NCI-H1436 treated with DMSO at 0.1 percent for 48 hours (cell line): Measurements from ENCODE around the gene LYZ.

Experiments
- DNase-seq: peaks from one replicate; lab custom pipeline; 2025; lab: John Stamatoyannopoulos, UW

Gene LYZ

DNA sequence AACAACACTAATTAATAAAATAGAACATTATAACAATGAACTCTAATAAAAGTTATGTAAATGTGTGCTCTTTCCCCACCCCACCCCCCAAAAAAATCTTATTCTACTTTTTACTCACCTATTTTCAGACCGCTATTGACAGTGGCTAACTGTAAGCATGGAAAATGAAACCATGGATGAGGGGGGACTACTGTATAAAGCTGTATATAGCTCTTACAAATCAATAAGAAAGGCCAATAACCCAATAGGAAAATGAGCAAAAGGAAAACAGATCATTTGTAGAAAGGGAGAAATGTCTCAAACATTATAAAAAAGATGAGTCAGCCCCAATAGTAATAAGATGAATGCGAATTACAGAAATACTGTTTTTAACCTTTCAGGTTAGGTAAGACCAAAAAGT, 38.7 kb downstream of the LYZ start:
- no peak for DNase-seq

DNA sequence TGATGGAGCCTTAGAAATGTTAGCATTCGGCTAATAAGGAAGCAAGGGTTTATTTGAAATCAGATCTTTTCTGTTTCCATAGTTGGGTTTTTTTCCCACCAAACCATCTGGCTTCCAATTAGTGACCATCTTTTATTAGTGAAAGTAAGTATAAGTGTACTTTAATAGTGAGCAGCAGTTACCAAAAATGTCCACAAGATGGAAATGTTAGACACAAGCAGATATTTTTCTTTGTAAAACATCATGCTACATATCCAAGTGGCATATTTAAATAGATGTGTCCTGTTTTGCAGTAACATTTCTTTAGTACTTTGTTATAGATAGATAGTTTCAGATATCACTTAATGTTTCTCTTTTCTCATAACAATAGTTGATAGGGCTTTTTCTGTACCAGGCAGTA, 40.2 kb downstream of the LYZ start:
- no peak for DNase-seq

GRCh38 chr12:69389831-69390230, 41.6 kb downstream of the LYZ start:
- no peak for DNase-seq

- DNase-seq, result no peak
Observed at GRCh38 chr12:69392179-69392928, 44.2 kb downstream of the LYZ start.

GRCh38 chr12:69396041-69396440, 47.9 kb downstream of the LYZ start:
- no peak for DNase-seq

DNA sequence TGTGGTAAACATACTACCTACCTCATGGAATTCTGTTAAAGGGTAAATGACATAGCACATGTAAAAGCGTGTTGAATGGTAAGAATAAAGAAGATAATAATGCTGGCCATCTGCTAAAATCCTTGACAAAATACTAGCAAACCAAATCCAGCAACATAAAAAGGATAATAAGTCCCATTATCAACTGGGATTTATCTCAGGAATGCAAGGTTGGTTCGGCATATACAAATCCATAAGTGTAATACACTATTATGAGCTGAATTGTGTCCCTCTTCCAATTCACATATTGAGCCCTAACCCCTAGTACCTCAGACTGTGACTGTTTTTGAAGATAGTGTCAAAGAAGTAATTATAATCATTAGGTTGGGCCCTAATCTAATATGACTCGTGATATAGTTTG, 48.8 kb downstream of the LYZ start:
- no peak for DNase-seq

- DNase-seq, result no peak
Observed at GRCh38 chr12:69397978-69398377, 49.8 kb downstream of the LYZ start.

GRCh38 chr12:69401940-69402339, 53.8 kb downstream of the LYZ start:
- no peak for DNase-seq
